HG02981 (cell line): ENCODE measurements around the gene ENGASE.

ENCODE experiments used
- ATAC-seq: cut with Tn5 transposase; IDR thresholded peaks from one replicate; pipeline ENCODE4 v1.9.1; 2021; ENCODE audit warnings: mild to moderate bottlenecking, moderate library complexity; ENCODE audit not compliant: unreplicated experiment

ENGASE gene

GRCh38 chr17:79111097-79111496 is 36.5 kb downstream of the ENGASE start:
- ATAC-seq: no peak

- no peak for ATAC-seq
Measured at GRCh38 chr17:79112471-79112870, 37.8 kb downstream of the ENGASE start.

GRCh38 chr17:79113699-79114457 is 39.3 kb downstream of the ENGASE start:
- ATAC-seq: no peak

GRCh38 chr17:79114458-79115301 is 40.1 kb downstream of the ENGASE start:
- ATAC-seq: no peak

GRCh38 chr17:79115487-79115886 is 40.9 kb downstream of the ENGASE start:
- ATAC-seq: no peak

GRCh38 chr17:79116575-79117368 is 42.1 kb downstream of the ENGASE start:
- ATAC-seq: no peak

GRCh38 chr17:79117905-79118487 is 43.4 kb downstream of the ENGASE start:
- ATAC-seq: no peak

- no peak for ATAC-seq
Measured at GRCh38 chr17:79118924-79119323, 44.3 kb downstream of the ENGASE start.

- no peak for ATAC-seq
Measured at GRCh38 chr17:79120259-79120658, 45.6 kb downstream of the ENGASE start.

- no peak for ATAC-seq
Measured at GRCh38 chr17:79123988-79124387, 49.4 kb downstream of the ENGASE start.

GRCh38 chr17:79124513-79125209 is 50.0 kb downstream of the ENGASE start:
- ATAC-seq: no peak

- ATAC-seq: no peak
Measured at GRCh38 chr17:79125503-79125902, 50.9 kb downstream of the ENGASE start.

- no peak for ATAC-seq
Measured at GRCh38 chr17:79126139-79126538, 51.5 kb downstream of the ENGASE start.

GRCh38 chr17:79127534-79128135 is 53.0 kb downstream of the ENGASE start:
- ATAC-seq: no peak

- no peak for ATAC-seq
Measured at GRCh38 chr17:79129523-79129922, 54.9 kb downstream of the ENGASE start.

- ATAC-seq: no peak
Measured at GRCh38 chr17:79130536-79131273, 56.1 kb downstream of the ENGASE start.

- ATAC-seq: no peak
Measured at GRCh38 chr17:79131274-79131635, 56.6 kb downstream of the ENGASE start.

- no peak for ATAC-seq
Measured at GRCh38 chr17:79131701-79132100, 57.1 kb downstream of the ENGASE start.
